Fibroblast of lung (primary cell): ENCODE measurements around the gene P3H1. TPM values are rescaled to one million over a fixed set of nuclear protein-coding genes. Genes with fewer than 3 reads are reported as not detected.
A peak's percentile ranks its signal among the peaks of the same experiment; 100 is the strongest.

ENCODE experiments used
- DNase-seq, 2 donors: peaks; one replicate each; pipeline versions ENCODE4 v3.0.0 to v3.0.0-alpha.2; 2010; ENCODE audit warnings: low read depth in 2 of 2
- H2AFZ ChIP-seq: 2 replicates; pipeline ENCODE4 v1.5.1; 2012; ENCODE audit warnings: low read length, control low read depth, inconsistent platforms
- H3K27ac ChIP-seq: 2 replicates; pipeline ENCODE4 v1.5.1; 2011; ENCODE audit warnings: low read length, control low read depth; ENCODE audit not compliant: insufficient read depth
- H3K27me3 ChIP-seq: 2 replicates; pipeline ENCODE4 v1.5.1; 2011; ENCODE audit warnings: mild to moderate bottlenecking, low read length; ENCODE audit not compliant: control insufficient read depth, insufficient read depth
- H3K36me3 ChIP-seq: 2 replicates; pipeline ENCODE4 v1.5.1; 2011; ENCODE audit warnings: low read length; ENCODE audit not compliant: control insufficient read depth, insufficient read depth
- H3K4me1 ChIP-seq: 2 replicates; pipeline ENCODE4 v1.5.1; 2011; ENCODE audit warnings: low read length; ENCODE audit not compliant: control insufficient read depth, insufficient read depth; ENCODE audit errors: extremely low read depth
- H3K4me2 ChIP-seq: 2 replicates; pipeline ENCODE4 v1.5.1; 2011; ENCODE audit warnings: low read length, control low read depth; ENCODE audit not compliant: insufficient read depth; ENCODE audit errors: extremely low read depth
- H3K4me3 ChIP-seq, 4 experiments: fragments of 200-600 bp in 1 of 4; sonication (generic) in 1 of 4; replicated peaks in 1 of 4; 2 replicates each; pipeline ENCODE4 v1.5.1; 2011 to 2016; ENCODE audit warnings: low read length in 4 of 4, low read depth in 3 of 4, mild to moderate bottlenecking in 3 of 4, control low read depth in 2 of 4, inconsistent platforms in 1 of 4, mixed read lengths in 1 of 4; ENCODE audit not compliant: insufficient read depth in 1 of 4; ENCODE audit errors: control extremely low read depth in 1 of 4
- H3K79me2 ChIP-seq: 2 replicates; pipeline ENCODE4 v1.5.1; 2012; ENCODE audit warnings: mild to moderate bottlenecking, low read length, inconsistent platforms; ENCODE audit not compliant: control insufficient read depth, insufficient read depth
- H3K9ac ChIP-seq: 2 replicates; pipeline ENCODE4 v1.5.1; 2011; ENCODE audit warnings: mild to moderate bottlenecking, low read length, control low read depth; ENCODE audit not compliant: insufficient read depth
- H3K9me3 ChIP-seq: 2 replicates; pipeline ENCODE4 v1.5.1; 2012; ENCODE audit warnings: low read depth, low read length; ENCODE audit not compliant: control insufficient read depth, insufficient read depth
- H4K20me1 ChIP-seq: 2 replicates; pipeline ENCODE4 v1.5.1; 2011; ENCODE audit warnings: low read length; ENCODE audit not compliant: control insufficient read depth, insufficient read depth; ENCODE audit errors: extremely low read depth
- CTCF ChIP-seq, 2 donors: IDR thresholded peaks in 1 of 2; conservative IDR thresholded peaks in 1 of 2; 1 replicate in 1 of 2; 2 replicates in 1 of 2; pipeline ENCODE4 v1.5.1; 2011 to 2012; ENCODE audit warnings: low read length in 2 of 2, control low read depth in 1 of 2, inconsistent platforms in 1 of 2, low read depth in 1 of 2, mild to moderate bottlenecking in 1 of 2
- EZH2 ChIP-seq: IDR thresholded peaks from 2 replicates; pipeline ENCODE4 v1.5.1; 2012; ENCODE audit warnings: low read length, control low read depth, mild to moderate bottlenecking; ENCODE audit errors: missing control alignments
- polyA plus RNA-seq, 2 donors: library from polyadenylated mRNA; depleted of rRNA in 1 of 2; stranded (reverse) in 1 of 2; unstranded in 1 of 2; fragments of >200 nt; gene quantifications; 2 replicates each; pipeline ENCODE4 v1.2.1, GENCODE V29; 2011 to 2012; ENCODE audit warnings: missing spikeins in 1 of 2
- total RNA-seq: library from RNA; depleted of rRNA; stranded (reverse); fragments of >200 nt; gene quantifications from 2 replicates; pipeline ENCODE4 v1.2.1, GENCODE V29; 2014

The P3H1 gene
- total and polyA plus RNA-seq, 2 donors (not counting 1 experiment from before 2014, with no cell fraction given): 68.5 to 108 TPM

GRCh38 chr1:42801832-42802473, 35.1 kb upstream of the P3H1 start:
- Histone ChIP-seq H2AFZ (no peak overlapping the region), H3K4me3 (no peak overlapping the region), H3K9ac (no peak overlapping the region), H3K36me3 (no peaks in the 10 kb centered on the region), H3K79me2 (no peaks in the 10 kb centered on the region), H3K4me2 (no peak overlapping the region), H4K20me1 (no peaks in the 10 kb centered on the region), H3K4me1 (no peaks in the 10 kb centered on the region), H3K27ac (no peak overlapping the region), H3K27me3 (no peaks in the 10 kb centered on the region), H3K9me3 (no peaks in the 10 kb centered on the region)
- TF ChIP-seq CTCF (conservative IDR thresholded peaks at IDR 0.05 in 1 of 2, IDR thresholded peaks at IDR 0.05 in 1 of 2; ENCODE audit: low read depth in 1 of 2, low read length in 2 of 2) (no peak), EZH2 (no peak)
- peak; percentile 10 to 17 for DNase-seq

GRCh38 chr1:42797979-42798378, 31.2 kb upstream of the P3H1 start:
- Histone ChIP-seq H3K4me1 (no peaks in the 10 kb centered on the region), H3K36me3 (no peaks in the 10 kb centered on the region), H3K9ac (no peak overlapping the region), H3K79me2 (no peaks in the 10 kb centered on the region), H3K4me2 (no peak overlapping the region), H3K27ac (no peak overlapping the region), H3K27me3 (no peaks in the 10 kb centered on the region), H2AFZ (no peak overlapping the region), H4K20me1 (no peaks in the 10 kb centered on the region), H3K9me3 (no peaks in the 10 kb centered on the region), H3K4me3 (no peak overlapping the region)
- DNase-seq: no peak
- TF ChIP-seq CTCF (conservative IDR thresholded peaks at IDR 0.05 in 1 of 2, IDR thresholded peaks at IDR 0.05 in 1 of 2; ENCODE audit: low read depth in 1 of 2, low read length in 2 of 2) (no peak), EZH2 (no peak)

- TF ChIP-seq CTCF (conservative IDR thresholded peaks at IDR 0.05 in 1 of 2, IDR thresholded peaks at IDR 0.05 in 1 of 2; ENCODE audit: low read depth in 1 of 2, low read length in 2 of 2): no peak
- no peak for TF ChIP-seq EZH2
- Histone ChIP-seq H3K4me2 (no peak overlapping the region), H3K4me1 (no peaks in the 10 kb centered on the region), H3K36me3 (no peaks in the 10 kb centered on the region), H3K4me3 (no peak overlapping the region), H4K20me1 (no peaks in the 10 kb centered on the region), H3K27ac (no peak overlapping the region), H3K27me3 (no peaks in the 10 kb centered on the region), H3K9ac (no peak overlapping the region), H2AFZ (no peak overlapping the region), H3K79me2 (no peaks in the 10 kb centered on the region), H3K9me3 (no peaks in the 10 kb centered on the region)
- no peak for DNase-seq
These were observed 30.6 kb upstream of the P3H1 start for GRCh38 chr1:42797414-42797813.
